Keratinocyte (primary cell): ENCODE measurements around the gene LRRC2. TPM values are rescaled to one million over a fixed set of nuclear protein-coding genes. Genes with fewer than 3 reads are reported as not detected.

Experiments used
- DNase-seq: peaks from one replicate; pipeline ENCODE4 v3.0.0-alpha.2; 2011; ENCODE audit warnings: low read depth, missing footprints, low spot score
- FAIRE-seq: peaks from 2 replicates; lab custom pipeline; 2011; peaks lifted over from hg19 to GRCh38; lab: Jason Lieb, UNC
- H2AFZ ChIP-seq: 2 replicates; pipeline ENCODE4 v1.6.0; 2012; ENCODE audit warnings: low read length, control low read depth, inconsistent platforms; ENCODE audit not compliant: control insufficient read depth
- H3K27ac ChIP-seq: 2 replicates; pipeline ENCODE4 v1.5.1; 2011; ENCODE audit warnings: low read length; ENCODE audit not compliant: control insufficient read depth, insufficient read depth
- H3K27me3 ChIP-seq: 3 replicates; pipeline ENCODE4 v1.6.0; 2011; ENCODE audit warnings: low read length; ENCODE audit not compliant: control insufficient read depth, insufficient read depth; ENCODE audit errors: extremely low read depth
- H3K36me3 ChIP-seq, 2 experiments: 2 replicates in 1 of 2; 3 replicates in 1 of 2; pipeline ENCODE4 v1.5.1; 2011; ENCODE audit warnings: low read length in 2 of 2, mild to moderate bottlenecking in 1 of 2; ENCODE audit not compliant: control insufficient read depth in 2 of 2, insufficient read depth in 2 of 2; ENCODE audit errors: extremely low read depth in 1 of 2
- H3K4me1 ChIP-seq: 3 replicates; pipeline ENCODE4 v1.5.1; 2011; ENCODE audit warnings: low read length; ENCODE audit not compliant: control insufficient read depth, insufficient read depth; ENCODE audit errors: extremely low read depth
- H3K4me2 ChIP-seq: 3 replicates; pipeline ENCODE4 v1.6.0; 2011; ENCODE audit warnings: low read depth, low read length; ENCODE audit not compliant: control insufficient read depth, insufficient read depth; ENCODE audit errors: extremely low read depth
- H3K4me3 ChIP-seq, 3 experiments: fragments of 200-600 bp in 1 of 3; sonication (generic) in 1 of 3; 2 replicates in 2 of 3; 3 replicates in 1 of 3; pipeline ENCODE4 v1.5.1; 2011 to 2016; ENCODE audit warnings: low read length in 3 of 3, mild to moderate bottlenecking in 3 of 3, control low read depth in 2 of 3, inconsistent platforms in 1 of 3, low read depth in 1 of 3, mixed read lengths in 1 of 3, mixed run types in 1 of 3, moderate library complexity in 1 of 3; ENCODE audit not compliant: control insufficient read depth in 2 of 3, insufficient read depth in 2 of 3; ENCODE audit errors: extremely low read depth in 1 of 3
- H3K79me2 ChIP-seq: 2 replicates; pipeline ENCODE4 v1.6.0; 2012; ENCODE audit warnings: low read length; ENCODE audit not compliant: control insufficient read depth, insufficient read depth
- H3K9ac ChIP-seq: 3 replicates; pipeline ENCODE4 v1.6.0; 2011; ENCODE audit warnings: low read length; ENCODE audit not compliant: control insufficient read depth, insufficient read depth; ENCODE audit errors: extremely low read depth
- H3K9me1 ChIP-seq: 3 replicates; pipeline ENCODE4 v1.6.0; 2011; ENCODE audit warnings: low read length; ENCODE audit not compliant: control insufficient read depth, insufficient read depth; ENCODE audit errors: extremely low read depth
- H3K9me3 ChIP-seq: 2 replicates; pipeline ENCODE4 v1.5.1; 2012; ENCODE audit warnings: low read depth, low read length; ENCODE audit not compliant: control insufficient read depth
- H4K20me1 ChIP-seq: 3 replicates; pipeline ENCODE4 v1.6.0; 2011; ENCODE audit warnings: low read length; ENCODE audit not compliant: control insufficient read depth, insufficient read depth; ENCODE audit errors: extremely low read depth
- EZH2 ChIP-seq: IDR thresholded peaks from one replicate; pipeline ENCODE4 v1.6.1; 2012; ENCODE audit warnings: inconsistent platforms, mild to moderate bottlenecking, low read length, moderate library complexity
- dilution Hi-C: fragments of 300-500 bp; cut with MboI; formaldehyde crosslinking; loops from one replicate; pipeline ENCODE4 v1.7.0; 2020; ENCODE audit warnings: low sequenced_read_pairs; ENCODE audit not compliant: extremely low pct_ligation_motif_present
- polyA plus RNA-seq, 5 experiments: library from polyadenylated mRNA; depleted of rRNA in 3 of 5; stranded (reverse) in 3 of 5; stranded (forward) in 1 of 5; unstranded in 1 of 5; fragments of >200 nt; gene quantifications; 1 replicate in 1 of 5; 2 replicates in 3 of 5; 3 replicates in 1 of 5; pipeline versions ENCODE4 v1.2.1 to v1.2.3, GENCODE V29; 2011 to 2012; ENCODE audit warnings: missing spikeins in 2 of 5, low read depth in 1 of 5, low replicate concordance in 1 of 5
- TF ChIP-seq, protein P1 (sequence below), 3 experiments: IDR thresholded peaks in 1 of 3; conservative IDR thresholded peaks in 1 of 3; optimal IDR thresholded peaks in 1 of 3; 2 replicates in 2 of 3; 3 replicates in 1 of 3; pipeline versions ENCODE3 to v1.5.1; 2011; ENCODE audit warnings: low read length in 3 of 3, mild to moderate bottlenecking in 3 of 3, moderate library complexity in 2 of 3, control low read depth in 1 of 3, inconsistent platforms in 1 of 3; ENCODE audit not compliant: insufficient read depth in 2 of 3; ENCODE audit errors: extremely low read depth in 1 of 3

The LRRC2 gene
- polyA plus RNA-seq, 1 donor (not counting 4 experiments of a cell fraction or from before 2014, with no cell fraction given), result 0.51 TPM

DNA sequence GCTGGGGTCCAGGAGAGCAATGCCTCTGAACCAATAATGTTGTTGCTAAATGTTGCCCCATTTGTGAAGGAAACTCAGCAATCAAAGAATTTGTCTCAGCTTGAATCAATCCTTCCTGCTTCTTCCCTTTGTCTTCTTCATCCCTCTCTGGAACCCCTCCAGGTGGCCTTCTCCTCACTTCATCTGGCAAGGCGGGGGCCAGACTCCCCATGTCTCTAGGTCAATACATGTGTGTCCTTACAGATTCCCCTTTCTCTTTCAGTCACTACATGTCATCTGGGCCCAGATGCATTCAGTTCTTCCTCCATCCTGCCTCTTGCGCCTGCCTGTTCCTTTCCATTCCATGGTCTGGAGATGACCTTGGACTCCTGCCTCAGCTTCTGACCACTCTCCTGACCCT is 93.4 kb downstream of the LRRC2 start:
- Histone ChIP-seq H2AFZ (no peak overlapping the region), H3K79me2 (no peaks in the 10 kb centered on the region), H3K27ac (no peak overlapping the region), H3K36me3 (no peaks in the 10 kb centered on the region), H3K27me3 (peaks cover 22% of the 10 kb centered on the region), H3K9me1 (no peaks in the 10 kb centered on the region), H3K4me2 (no peak overlapping the region), H3K9ac (no peak overlapping the region), H3K4me1 (no peaks in the 10 kb centered on the region), H3K4me3 (no peak overlapping the region), H4K20me1 (no peaks in the 10 kb centered on the region), H3K9me3 (no peaks in the 10 kb centered on the region)
- dilution Hi-C loops, result no loop called here
- no peak for TF ChIP-seq EZH2
- TF ChIP-seq, protein P1, sequence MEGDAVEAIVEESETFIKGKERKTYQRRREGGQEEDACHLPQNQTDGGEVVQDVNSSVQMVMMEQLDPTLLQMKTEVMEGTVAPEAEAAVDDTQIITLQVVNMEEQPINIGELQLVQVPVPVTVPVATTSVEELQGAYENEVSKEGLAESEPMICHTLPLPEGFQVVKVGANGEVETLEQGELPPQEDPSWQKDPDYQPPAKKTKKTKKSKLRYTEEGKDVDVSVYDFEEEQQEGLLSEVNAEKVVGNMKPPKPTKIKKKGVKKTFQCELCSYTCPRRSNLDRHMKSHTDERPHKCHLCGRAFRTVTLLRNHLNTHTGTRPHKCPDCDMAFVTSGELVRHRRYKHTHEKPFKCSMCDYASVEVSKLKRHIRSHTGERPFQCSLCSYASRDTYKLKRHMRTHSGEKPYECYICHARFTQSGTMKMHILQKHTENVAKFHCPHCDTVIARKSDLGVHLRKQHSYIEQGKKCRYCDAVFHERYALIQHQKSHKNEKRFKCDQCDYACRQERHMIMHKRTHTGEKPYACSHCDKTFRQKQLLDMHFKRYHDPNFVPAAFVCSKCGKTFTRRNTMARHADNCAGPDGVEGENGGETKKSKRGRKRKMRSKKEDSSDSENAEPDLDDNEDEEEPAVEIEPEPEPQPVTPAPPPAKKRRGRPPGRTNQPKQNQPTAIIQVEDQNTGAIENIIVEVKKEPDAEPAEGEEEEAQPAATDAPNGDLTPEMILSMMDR (optimal IDR thresholded peaks at IDR 0.05 in 1 of 3, IDR thresholded peaks at IDR 0.05 in 1 of 3, conservative IDR thresholded peaks at IDR 0.05 in 1 of 3; ENCODE audit: extremely low read depth in 1 of 3, insufficient read depth in 2 of 3, low read length in 3 of 3), result no peak
- no peak for DNase-seq
- FAIRE-seq, result no peak

DNA sequence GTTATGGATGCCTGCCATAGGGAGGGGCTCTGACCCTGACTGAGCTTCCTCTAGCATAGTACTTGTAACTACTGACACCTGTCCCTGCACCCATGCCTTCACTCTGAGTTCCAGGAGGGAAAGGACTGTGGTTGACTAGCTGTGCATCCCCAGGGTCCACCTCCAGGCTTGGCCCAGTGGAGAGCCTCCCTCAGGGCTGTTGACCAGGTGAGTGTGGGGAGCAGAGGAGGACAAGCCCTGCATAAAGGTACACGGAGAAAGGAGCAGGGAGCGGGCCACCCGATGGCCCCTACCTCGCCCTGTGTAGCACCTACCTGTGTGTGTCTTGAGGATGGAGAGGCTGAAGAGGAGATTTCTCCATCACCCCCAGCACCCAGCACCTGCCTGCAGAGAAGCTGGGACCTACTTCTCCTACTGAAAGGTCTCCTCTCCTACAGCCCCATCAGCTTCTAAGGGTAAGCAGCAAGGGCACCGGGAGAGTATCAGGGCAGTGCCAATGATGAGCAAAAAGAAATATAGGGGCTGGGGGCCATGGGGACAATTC is 94.7 kb downstream of the LRRC2 start:
- H3K4me3 ChIP-seq, result no peak overlapping the region
- no peaks in the 10 kb centered on the region for H3K79me2 ChIP-seq
- H3K36me3 ChIP-seq, result no peaks in the 10 kb centered on the region
- no peak overlapping the region for H3K4me2 ChIP-seq
- FAIRE-seq (no peak), DNase-seq (no peak)
- no peaks in the 10 kb centered on the region for H3K9me3 ChIP-seq
- dilution Hi-C loops, result no loop called here
- no peaks in the 10 kb centered on the region for H3K9me1 ChIP-seq
- peaks cover 20% of the 10 kb centered on the region for H3K27me3 ChIP-seq
- TF ChIP-seq, protein P1 (optimal IDR thresholded peaks at IDR 0.05 in 1 of 3, IDR thresholded peaks at IDR 0.05 in 1 of 3, conservative IDR thresholded peaks at IDR 0.05 in 1 of 3; ENCODE audit: extremely low read depth in 1 of 3, insufficient read depth in 2 of 3, low read length in 3 of 3), result no peak
- TF ChIP-seq EZH2, result no peak
- no peak overlapping the region for H3K9ac ChIP-seq
- H3K4me1 ChIP-seq, result no peaks in the 10 kb centered on the region
- H4K20me1 ChIP-seq, result no peaks in the 10 kb centered on the region
- H2AFZ ChIP-seq, result no peak overlapping the region
- no peak overlapping the region for H3K27ac ChIP-seq
